Lower leg skin (tissue), 4 donors: Measurements from ENCODE around the gene STUB1. TPM values are rescaled to one million over a fixed set of nuclear protein-coding genes. Genes with fewer than 3 reads are reported as not detected.

Experiments
- DNase-seq, 2 donors: peaks; one replicate each; pipeline ENCODE4 v3.0.0-alpha.2; 2019; ENCODE audit warnings: low spot score in 2 of 2
- H3K4me3 ChIP-seq: fragments of 200-600 bp; sonication (generic); 2 replicates; pipeline ENCODE4 v1.5.1; 2017; ENCODE audit warnings: mild to moderate bottlenecking, low read depth; ENCODE audit not compliant: poor library complexity, severe bottlenecking
- POLR2A ChIP-seq, 2 donors: fragments of 450-650 bp; IDR thresholded peaks; one replicate each; pipeline ENCODE4 v1.6.1; 2016 to 2017; ENCODE audit warnings: antibody characterized with exemption in 2 of 2, mild to moderate bottlenecking in 1 of 2, moderate library complexity in 1 of 2
- WGBS, 2 donors: methylation state at CpG; one replicate each; pipeline ENCODE4 v1.1.5; 2018; 5-methylcytosine and 5-hydroxymethylcytosine counted together
- intact Hi-C: fragments of 100-400 bp; cut with DNase I; formaldehyde crosslinking; loops from one replicate; pipeline ENCODE4 v1.15.0; 2023; ENCODE audit warnings: low total_unique reads
- total RNA-seq, 4 donors: library from RNA; depleted of rRNA; stranded (reverse); fragments of >200 nt; gene quantifications; one replicate each; pipeline ENCODE4 v1.1.0, GENCODE V29; 2016
- TF ChIP-seq, protein P1 (sequence below), 3 donors: fragments of 450-650 bp; IDR thresholded peaks; one replicate each; pipeline ENCODE4 v1.5.1; 2016; ENCODE audit warnings: antibody characterized with exemption in 3 of 3, mild to moderate bottlenecking in 3 of 3, moderate library complexity in 2 of 3

The STUB1 gene
- total RNA-seq, 4 donors from 2014 or later, result 195 to 272 (median 198) TPM

DNA sequence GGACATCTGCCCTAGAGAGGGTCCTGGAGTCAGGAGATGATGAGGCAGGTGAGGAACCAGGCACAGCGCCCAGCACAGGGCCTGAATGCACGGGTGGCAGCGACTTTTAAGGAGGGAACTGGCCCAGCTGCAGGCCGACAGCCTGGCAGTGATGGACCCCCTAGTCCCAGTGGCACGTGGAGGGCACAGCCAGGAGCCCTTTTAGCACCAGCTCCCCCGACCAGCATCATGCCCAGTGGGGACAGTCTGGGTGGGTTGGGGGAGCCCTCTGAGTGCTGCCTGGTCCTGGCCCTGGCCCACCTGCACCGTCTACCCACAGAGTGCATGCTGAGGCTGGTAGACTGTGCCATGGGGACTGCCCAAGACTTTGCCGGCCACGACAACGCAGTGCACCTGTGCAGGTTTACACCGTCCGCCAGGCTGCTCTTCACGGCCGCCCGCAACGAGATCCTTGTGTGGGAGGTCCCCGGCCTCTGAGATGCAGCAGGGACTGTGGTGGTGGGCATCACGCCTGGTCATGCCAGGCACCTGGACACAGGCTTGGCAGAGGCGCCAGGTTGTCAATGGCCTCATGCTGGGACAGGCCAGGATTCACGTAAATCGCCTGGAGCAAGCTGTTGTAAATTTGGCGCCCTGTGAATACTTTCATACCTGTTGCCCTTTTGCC, 13.0 kb upstream of the STUB1 start:
- intact Hi-C loops, result loop anchor here (10.0 kb wide), 1 partner anchor 122 kb away; no protein-coding TSS in a partner anchor
- no peak for DNase-seq
- no peak overlapping the region for H3K4me3 ChIP-seq
- TF ChIP-seq POLR2A (IDR thresholded peaks at IDR 0.05), result no peak
- TF ChIP-seq, protein P1, sequence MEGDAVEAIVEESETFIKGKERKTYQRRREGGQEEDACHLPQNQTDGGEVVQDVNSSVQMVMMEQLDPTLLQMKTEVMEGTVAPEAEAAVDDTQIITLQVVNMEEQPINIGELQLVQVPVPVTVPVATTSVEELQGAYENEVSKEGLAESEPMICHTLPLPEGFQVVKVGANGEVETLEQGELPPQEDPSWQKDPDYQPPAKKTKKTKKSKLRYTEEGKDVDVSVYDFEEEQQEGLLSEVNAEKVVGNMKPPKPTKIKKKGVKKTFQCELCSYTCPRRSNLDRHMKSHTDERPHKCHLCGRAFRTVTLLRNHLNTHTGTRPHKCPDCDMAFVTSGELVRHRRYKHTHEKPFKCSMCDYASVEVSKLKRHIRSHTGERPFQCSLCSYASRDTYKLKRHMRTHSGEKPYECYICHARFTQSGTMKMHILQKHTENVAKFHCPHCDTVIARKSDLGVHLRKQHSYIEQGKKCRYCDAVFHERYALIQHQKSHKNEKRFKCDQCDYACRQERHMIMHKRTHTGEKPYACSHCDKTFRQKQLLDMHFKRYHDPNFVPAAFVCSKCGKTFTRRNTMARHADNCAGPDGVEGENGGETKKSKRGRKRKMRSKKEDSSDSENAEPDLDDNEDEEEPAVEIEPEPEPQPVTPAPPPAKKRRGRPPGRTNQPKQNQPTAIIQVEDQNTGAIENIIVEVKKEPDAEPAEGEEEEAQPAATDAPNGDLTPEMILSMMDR (IDR thresholded peaks at IDR 0.05), result no peak
- 51 to 71% methylated on average over 14 to 20 of the region's 22 CpGs for WGBS, 2 donors

GRCh38 chr16:667780-668518, 12.3 kb upstream of the STUB1 start, which contains the start of gene RHOT2:
Gene RHOT2, plus strand, starts transcription at chr16:668132. Its CDS starts 68 bp downstream, at chr16:668200.
- peak; percentile 86 to 98 for DNase-seq
- WGBS, 2 donors, result 0% methylated on average over 5 to 14 of the region's 78 CpGs
- no peak for TF ChIP-seq POLR2A (IDR thresholded peaks at IDR 0.05)
- TF ChIP-seq, protein P1 (IDR thresholded peaks at IDR 0.05), result no peak
- intact Hi-C loops, result loop anchor here (10.0 kb wide), 1 partner anchor 123 kb away; no protein-coding TSS in a partner anchor
- H3K4me3 ChIP-seq, result peak within 1 kb of the TSS; percentile 80

GRCh38 chr16:668519-669171, 11.6 kb upstream of the STUB1 start:
- no peak for TF ChIP-seq POLR2A (IDR thresholded peaks at IDR 0.05)
- TF ChIP-seq, protein P1 (IDR thresholded peaks at IDR 0.05), result no peak
- intact Hi-C loops, result loop anchor here (10.0 kb wide), 1 partner anchor 124 kb away; no protein-coding TSS in a partner anchor
- WGBS, 2 donors, result 5 to 7% methylated on average over 11 to 40 of the region's 50 CpGs

GRCh38 chr16:669666-670065, 10.5 kb upstream of the STUB1 start:
- 92 to 97% methylated on average over 12 of the region's 13 CpGs for WGBS, 2 donors
- intact Hi-C loops, result loop anchor here (10.0 kb wide), 1 partner anchor 125 kb away; no protein-coding TSS in a partner anchor
- H3K4me3 ChIP-seq, result no peak overlapping the region

More at GRCh38 chr16:668519-669171, 11.6 kb upstream of the STUB1 start:
- peak overlapping the region; percentile 80 for H3K4me3 ChIP-seq
- DNase-seq, result no peak

More at GRCh38 chr16:669666-670065, 10.5 kb upstream of the STUB1 start:
- no peak for DNase-seq
- TF ChIP-seq, protein P1 (IDR thresholded peaks at IDR 0.05), result no peak
- TF ChIP-seq POLR2A (IDR thresholded peaks at IDR 0.05), result no peak
